ENCODE results near the gene RARG.

- no peak for TF ChIP-seq SMC3 (IDR thresholded peaks at IDR 0.05; ENCODE audit: low read depth, low read length)
- no peak for TF ChIP-seq CTCF (conservative IDR thresholded peaks at IDR 0.05; ENCODE audit: low read depth, low read length)
- TF ChIP-seq POLR2A (IDR thresholded peaks at IDR 0.05; ENCODE audit: low read depth, low read length), result no peak
- no peak for TF ChIP-seq MXI1 (IDR thresholded peaks at IDR 0.05; ENCODE audit: borderline replicate concordance, low read depth, low read length)
- no peak for TF ChIP-seq RFX5 (IDR thresholded peaks at IDR 0.05; ENCODE audit: low read depth, low read length)
- no peak for TF ChIP-seq ELK1 (IDR thresholded peaks at IDR 0.05; ENCODE audit: borderline replicate concordance, low read depth, low read length)
Measured at GRCh38 chr12:53267306-53267998, 35.4 kb upstream of the RARG start.
